KMS-11 (cell line): ENCODE measurements around the gene TDRD9.

ENCODE experiments used
- H2AFZ ChIP-seq: fragments of 200-600 bp; sonication (generic); 2 replicates; pipeline ENCODE4 v1.6.1; 2016; ENCODE audit warnings: antibody characterized with exemption, mixed run types, low read depth
- H3K27ac ChIP-seq: fragments of 200-600 bp; sonication (generic); 2 replicates; pipeline ENCODE4 v1.6.1; 2016; ENCODE audit warnings: mild to moderate bottlenecking, mixed run types
- H3K27me3 ChIP-seq: fragments of 200-600 bp; sonication (generic); 2 replicates; pipeline ENCODE4 v1.6.1; 2017; ENCODE audit warnings: mild to moderate bottlenecking, low read depth, mixed run types, moderate library complexity; ENCODE audit not compliant: insufficient read depth
- H3K36me3 ChIP-seq: fragments of 200-600 bp; sonication (generic); 2 replicates; pipeline ENCODE4 v1.6.1; 2017; ENCODE audit warnings: mild to moderate bottlenecking, mixed run types; ENCODE audit not compliant: insufficient read depth
- H3K4me1 ChIP-seq: fragments of 200-600 bp; sonication (generic); 2 replicates; pipeline ENCODE4 v1.6.1; 2016; ENCODE audit warnings: mild to moderate bottlenecking, low read depth, mixed run types; ENCODE audit not compliant: poor library complexity, severe bottlenecking
- H3K4me2 ChIP-seq: fragments of 200-600 bp; sonication (generic); 2 replicates; pipeline ENCODE4 v1.7.0; 2016; ENCODE audit warnings: mild to moderate bottlenecking, mixed run types
- H3K4me3 ChIP-seq: fragments of 200-600 bp; sonication (generic); IDR thresholded peaks from 2 replicates; pipeline ENCODE4 v1.6.1; 2017; ENCODE audit warnings: low read depth, low read length, mixed read lengths; ENCODE audit not compliant: insufficient read depth
- H3K79me2 ChIP-seq: fragments of 200-600 bp; sonication (generic); 2 replicates; pipeline ENCODE4 v1.6.1; 2016; ENCODE audit warnings: low read depth, mixed run types; ENCODE audit not compliant: insufficient read depth
- H3K9ac ChIP-seq: fragments of 200-600 bp; sonication (generic); 2 replicates; pipeline ENCODE4 v1.6.1; 2016; ENCODE audit warnings: mild to moderate bottlenecking, mixed run types
- H4K20me1 ChIP-seq: fragments of 200-600 bp; sonication (generic); 2 replicates; pipeline ENCODE4 v1.6.1; 2016; ENCODE audit warnings: mild to moderate bottlenecking, mixed run types; ENCODE audit not compliant: insufficient read depth
- CTCF ChIP-seq: fragments of 200-600 bp; sonication (generic); conservative IDR thresholded peaks from 2 replicates; pipeline ENCODE4 v1.6.1; 2017; ENCODE audit warnings: low read depth, mild to moderate bottlenecking, antibody characterized with exemption, low read length, moderate library complexity, mixed read lengths

Gene TDRD9

GRCh38 chr14:103923863-103924262 is 4.4 kb upstream of the TDRD9 start:
- TF ChIP-seq CTCF, result no peak
- no peak overlapping the region for H3K27ac ChIP-seq
- H2AFZ ChIP-seq, result no peak overlapping the region

GRCh38 chr14:103925316-103925715 is 2.9 kb upstream of the TDRD9 start:
- Histone ChIP-seq H2AFZ (no peak overlapping the region), H3K79me2 (peaks cover 9% of the 10 kb centered on the region; the same call in 1 of the 2 replicates), H4K20me1 (no peaks in the 10 kb centered on the region), H3K4me1 (no peaks in the 10 kb centered on the region), H3K4me2 (no peak overlapping the region), H3K27me3 (no peaks in the 10 kb centered on the region), H3K4me3 (no peak overlapping the region), H3K27ac (no peak overlapping the region), H3K9ac (no peak overlapping the region), H3K36me3 (no peaks in the 10 kb centered on the region)
- TF ChIP-seq CTCF, result no peak

More at GRCh38 chr14:103923863-103924262, 4.4 kb upstream of the TDRD9 start:
- H3K9ac ChIP-seq, result no peak overlapping the region
- no peaks in the 10 kb centered on the region for H3K36me3 ChIP-seq
- H4K20me1 ChIP-seq, result no peaks in the 10 kb centered on the region
- no peaks in the 10 kb centered on the region for H3K4me1 ChIP-seq
- H3K79me2 ChIP-seq, result peaks cover 13% of the 10 kb centered on the region; the same call in 1 of the 2 replicates
- H3K4me2 ChIP-seq, result no peak overlapping the region
- H3K27me3 ChIP-seq, result no peaks in the 10 kb centered on the region
- H3K4me3 ChIP-seq, result no peak overlapping the region

- H3K27me3 ChIP-seq, result no peaks in the 10 kb centered on the region
- TF ChIP-seq CTCF, result no peak
- no peak overlapping the region for H3K27ac ChIP-seq
- no peak overlapping the region for H3K4me3 ChIP-seq
- H3K9ac ChIP-seq, result no peak overlapping the region
- no peaks in the 10 kb centered on the region for H4K20me1 ChIP-seq
- no peaks in the 10 kb centered on the region for H3K36me3 ChIP-seq
- no peak overlapping the region for H3K4me2 ChIP-seq
- H3K4me1 ChIP-seq, result no peaks in the 10 kb centered on the region
- H3K79me2 ChIP-seq, result no peaks in the 10 kb centered on the region
- no peak overlapping the region for H2AFZ ChIP-seq
Measured at GRCh38 chr14:103927566-103927965, 690 bp upstream of the TDRD9 start.

GRCh38 chr14:103930051-103930604 is 1.9 kb downstream of the TDRD9 start:
- no peak for TF ChIP-seq CTCF
- Histone ChIP-seq H3K79me2 (no peaks in the 10 kb centered on the region), H3K27ac (no peak overlapping the region), H3K36me3 (no peaks in the 10 kb centered on the region), H3K27me3 (no peaks in the 10 kb centered on the region), H3K4me3 (no peak overlapping the region), H3K4me2 (no peak overlapping the region), H4K20me1 (no peaks in the 10 kb centered on the region), H3K4me1 (no peaks in the 10 kb centered on the region), H2AFZ (no peak overlapping the region), H3K9ac (no peak overlapping the region)
